ENCODE measurements around the gene CAMK1G.

CAMK1G gene

GRCh38 chr1:209607102-209607794 lies 23.7 kb downstream of the CAMK1G start:
- no peak for TF ChIP-seq TAF1 (IDR thresholded peaks at IDR 0.05; ENCODE audit: borderline replicate concordance, low read depth, low read length)
- no peak for TF ChIP-seq POLR2A (IDR thresholded peaks at IDR 0.05; ENCODE audit: low read depth, low read length)
- TF ChIP-seq POLR2AphosphoS5 (IDR thresholded peaks at IDR 0.05; ENCODE audit: low read depth, low read length), result no peak
- DNase-seq (ENCODE audit: insufficient read length) (no peak), FAIRE-seq (peak; percentile 30)

GRCh38 chr1:209607795-209608178 lies 24.3 kb downstream of the CAMK1G start:
- TF ChIP-seq TAF1 (IDR thresholded peaks at IDR 0.05; ENCODE audit: borderline replicate concordance, low read depth, low read length) (no peak), POLR2AphosphoS5 (IDR thresholded peaks at IDR 0.05; ENCODE audit: low read depth, low read length) (no peak), POLR2A (IDR thresholded peaks at IDR 0.05; ENCODE audit: low read depth, low read length) (no peak)
- DNase-seq (ENCODE audit: insufficient read length), result no peak
- FAIRE-seq, result peak; percentile 89

- FAIRE-seq, result peak; percentile 51
- no peak for TF ChIP-seq POLR2A (IDR thresholded peaks at IDR 0.05; ENCODE audit: low read depth, low read length)
- no peak for TF ChIP-seq POLR2AphosphoS5 (IDR thresholded peaks at IDR 0.05; ENCODE audit: low read depth, low read length)
- TF ChIP-seq TAF1 (IDR thresholded peaks at IDR 0.05; ENCODE audit: borderline replicate concordance, low read depth, low read length), result no peak
Measured at GRCh38 chr1:209609041-209609790, 25.7 kb downstream of the CAMK1G start.

GRCh38 chr1:209609791-209610630 lies 26.5 kb downstream of the CAMK1G start:
- TF ChIP-seq POLR2AphosphoS5 (IDR thresholded peaks at IDR 0.05; ENCODE audit: low read depth, low read length), result no peak
- no peak for TF ChIP-seq TAF1 (IDR thresholded peaks at IDR 0.05; ENCODE audit: borderline replicate concordance, low read depth, low read length)
- no peak for TF ChIP-seq POLR2A (IDR thresholded peaks at IDR 0.05; ENCODE audit: low read depth, low read length)
- FAIRE-seq (no peak), DNase-seq (ENCODE audit: insufficient read length) (no peak)

More at GRCh38 chr1:209609041-209609790, 25.7 kb downstream of the CAMK1G start:
- no peak for DNase-seq (ENCODE audit: insufficient read length)

- no peak for TF ChIP-seq POLR2A (IDR thresholded peaks at IDR 0.05; ENCODE audit: low read depth, low read length)
- no peak for DNase-seq (ENCODE audit: insufficient read length)
- no peak for FAIRE-seq
Measured at GRCh38 chr1:209610631-209610905, 27.1 kb downstream of the CAMK1G start.

DNA sequence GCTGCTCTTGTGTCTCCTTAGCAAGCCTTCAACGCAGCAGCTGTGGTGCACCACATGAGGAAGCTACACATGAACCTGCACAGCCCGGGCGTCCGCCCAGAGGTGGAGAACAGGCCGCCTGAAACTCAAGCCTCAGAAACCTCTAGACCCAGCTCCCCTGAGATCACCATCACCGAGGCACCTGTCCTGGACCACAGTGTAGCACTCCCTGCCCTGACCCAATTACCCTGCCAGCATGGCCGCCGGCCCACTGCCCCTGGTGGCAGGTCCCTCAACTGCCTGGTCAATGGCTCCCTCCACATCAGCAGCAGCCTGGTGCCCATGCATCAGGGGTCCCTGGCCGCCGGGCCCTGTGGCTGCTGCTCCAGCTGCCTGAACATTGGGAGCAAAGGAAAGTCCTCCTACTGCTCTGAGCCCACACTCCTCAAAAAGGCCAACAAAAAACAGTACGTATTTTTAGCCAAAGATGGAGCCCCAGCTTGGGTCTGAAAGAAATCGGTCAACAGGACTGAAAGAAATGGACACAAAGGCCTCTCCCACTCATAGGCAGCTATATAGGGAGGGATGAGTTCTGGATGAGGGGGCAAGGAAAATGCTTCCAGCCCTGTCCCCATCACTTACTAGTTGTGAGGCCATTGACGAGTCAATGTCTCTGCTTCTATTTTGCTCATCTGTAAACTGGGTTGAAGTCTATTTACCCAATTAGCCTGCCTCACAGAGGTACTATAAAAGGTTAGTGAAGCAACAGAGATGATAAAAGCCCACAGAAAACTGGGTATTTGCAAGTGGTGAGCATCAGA lies 28.5 kb downstream of the CAMK1G start:
- DNase-seq (ENCODE audit: insufficient read length) (no peak), FAIRE-seq (no peak)
- TF ChIP-seq POLR2A (IDR thresholded peaks at IDR 0.05; ENCODE audit: low read depth, low read length) (no peak), TAF1 (IDR thresholded peaks at IDR 0.05; ENCODE audit: borderline replicate concordance, low read depth, low read length) (no peak), POLR2AphosphoS5 (IDR thresholded peaks at IDR 0.05; ENCODE audit: low read depth, low read length) (no peak)

DNA sequence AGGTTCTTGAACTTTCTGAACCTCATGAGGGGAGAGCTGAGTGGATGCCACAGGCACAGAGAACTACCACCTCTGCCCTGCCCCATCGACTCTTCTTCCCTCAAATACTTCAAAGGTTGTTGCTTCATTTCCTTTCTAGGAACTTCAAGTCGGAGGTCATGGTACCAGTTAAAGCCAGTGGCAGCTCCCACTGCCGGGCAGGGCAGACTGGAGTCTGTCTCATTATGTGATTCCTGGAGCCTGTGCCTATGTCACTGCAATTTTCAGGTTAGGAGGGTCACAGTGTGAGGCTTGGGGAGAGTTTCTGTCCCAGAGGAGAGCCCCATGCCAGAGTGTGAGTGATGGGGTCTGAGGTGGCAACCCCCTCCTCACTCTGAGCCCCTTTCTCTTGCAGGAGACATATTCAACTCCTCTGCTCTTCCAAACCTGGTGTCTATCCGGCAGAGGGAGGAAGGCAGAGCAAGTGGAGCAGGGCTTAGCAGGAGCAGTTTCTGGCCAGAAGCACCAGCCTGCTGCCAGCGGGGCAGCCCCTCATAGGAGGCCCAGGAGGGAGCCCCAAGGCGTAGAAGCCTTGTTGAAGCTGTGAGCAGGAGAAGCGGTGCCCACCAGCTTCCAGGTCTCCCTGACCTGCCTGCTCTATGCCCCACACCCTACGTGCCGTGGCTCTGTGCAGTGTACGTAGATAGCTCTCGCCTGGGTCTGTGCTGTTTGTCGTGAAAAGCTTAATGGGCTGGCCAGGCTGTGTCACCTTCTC lies 29.3 kb downstream of the CAMK1G start:
- no peak for TF ChIP-seq POLR2AphosphoS5 (IDR thresholded peaks at IDR 0.05; ENCODE audit: low read depth, low read length)
- no peak for TF ChIP-seq TAF1 (IDR thresholded peaks at IDR 0.05; ENCODE audit: borderline replicate concordance, low read depth, low read length)
- TF ChIP-seq POLR2A (IDR thresholded peaks at IDR 0.05; ENCODE audit: low read depth, low read length), result no peak
- no peak for DNase-seq (ENCODE audit: insufficient read length)
- no peak for FAIRE-seq

DNA sequence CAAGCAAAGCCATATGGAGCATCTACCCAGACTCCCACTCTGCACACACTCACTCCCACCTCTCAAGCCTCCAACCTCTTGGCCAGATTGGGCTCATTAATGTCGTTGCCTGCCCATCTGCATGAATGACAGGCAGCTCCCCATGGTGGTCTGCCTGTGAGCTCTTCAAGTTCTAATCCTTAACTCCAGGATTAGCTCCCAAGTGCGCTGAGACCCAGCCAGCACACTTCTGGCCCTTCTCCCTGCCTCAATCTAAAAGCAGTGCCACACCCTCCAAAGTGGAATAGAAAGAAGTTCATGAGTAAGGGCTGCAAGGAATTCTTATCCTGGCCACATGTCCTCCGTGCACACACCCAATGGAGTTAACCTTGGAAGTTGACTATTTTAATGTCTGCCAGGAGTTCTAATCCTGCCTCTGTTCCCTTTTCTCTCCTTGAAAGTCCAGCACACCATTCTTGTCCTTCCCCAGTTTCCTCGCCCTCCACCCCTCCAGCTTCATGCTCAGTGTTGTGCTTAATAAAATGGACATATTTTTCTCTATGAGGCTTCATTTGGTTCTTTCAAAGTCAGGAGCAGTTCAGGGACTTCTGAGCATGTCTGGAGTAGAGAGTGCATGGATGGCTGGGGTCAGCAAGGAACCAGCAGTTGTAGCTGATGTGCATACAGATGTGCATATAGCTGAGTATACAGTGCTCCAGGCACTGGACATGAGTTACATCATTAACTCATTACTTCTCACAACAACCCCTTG lies 30.1 kb downstream of the CAMK1G start:
- FAIRE-seq, result no peak
- TF ChIP-seq POLR2A (IDR thresholded peaks at IDR 0.05; ENCODE audit: low read depth, low read length) (no peak), POLR2AphosphoS5 (IDR thresholded peaks at IDR 0.05; ENCODE audit: low read depth, low read length) (no peak), TAF1 (IDR thresholded peaks at IDR 0.05; ENCODE audit: borderline replicate concordance, low read depth, low read length) (no peak)
- DNase-seq (ENCODE audit: insufficient read length), result no peak

DNA sequence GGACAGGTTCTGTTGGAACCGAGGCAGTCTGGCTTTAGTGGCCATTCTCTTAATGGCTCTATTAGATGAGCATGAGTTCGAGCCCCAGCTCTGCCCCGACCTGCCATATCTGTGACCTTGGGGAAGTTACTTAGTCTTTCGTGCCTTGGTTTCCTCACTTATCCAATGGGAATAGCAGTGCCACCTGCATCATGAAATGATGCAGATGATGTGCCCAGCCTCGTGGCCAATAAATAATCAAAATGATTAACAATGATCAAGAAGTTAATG lies 30.6 kb downstream of the CAMK1G start:
- DNase-seq (ENCODE audit: insufficient read length) (no peak), FAIRE-seq (no peak)
- TF ChIP-seq POLR2AphosphoS5 (IDR thresholded peaks at IDR 0.05; ENCODE audit: low read depth, low read length) (no peak), POLR2A (IDR thresholded peaks at IDR 0.05; ENCODE audit: low read depth, low read length) (no peak), TAF1 (IDR thresholded peaks at IDR 0.05; ENCODE audit: borderline replicate concordance, low read depth, low read length) (no peak)

DNA sequence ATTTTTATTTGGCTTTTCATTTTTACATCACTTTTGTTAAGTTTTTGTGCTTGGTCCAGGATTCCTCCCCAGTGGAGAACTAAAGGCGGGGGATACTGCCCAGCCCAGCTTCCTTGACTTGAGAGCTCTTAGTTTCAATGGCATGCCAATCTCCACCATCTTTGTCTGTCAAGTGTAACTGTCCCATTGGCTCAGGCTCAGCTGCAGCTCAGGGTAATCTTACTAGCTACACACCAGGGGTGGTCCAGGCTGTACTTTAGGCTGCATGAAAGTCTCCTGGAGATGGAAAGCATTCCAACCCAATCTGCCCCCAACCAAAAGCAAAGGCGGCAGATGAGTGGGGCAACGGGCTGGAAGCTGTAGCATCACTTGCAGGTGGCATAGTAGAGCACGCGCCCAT lies 31.4 kb downstream of the CAMK1G start:
- DNase-seq (ENCODE audit: insufficient read length) (no peak), FAIRE-seq (no peak)
- TF ChIP-seq TAF1 (IDR thresholded peaks at IDR 0.05; ENCODE audit: borderline replicate concordance, low read depth, low read length) (no peak), POLR2A (IDR thresholded peaks at IDR 0.05; ENCODE audit: low read depth, low read length) (no peak), POLR2AphosphoS5 (IDR thresholded peaks at IDR 0.05; ENCODE audit: low read depth, low read length) (no peak)
